Smooth muscle cell (in vitro differentiated cells): ENCODE data around the gene LRP1B. TPM values are rescaled to one million over a fixed set of nuclear protein-coding genes. Genes with fewer than 3 reads are reported as not detected.

Source experiments
- DNase-seq: peaks from one replicate; lab custom pipeline; 2025; ENCODE audit not compliant: unreplicated experiment; lab: John Stamatoyannopoulos, UW
- H2AFZ ChIP-seq: fragments of 200-600 bp; sonication (generic); 2 replicates; pipeline ENCODE4 v1.6.0; 2016; ENCODE audit warnings: antibody characterized with exemption, low read depth, mild to moderate bottlenecking
- H3F3A ChIP-seq: fragments of 200-600 bp; sonication (generic); 2 replicates; pipeline ENCODE4 v1.6.0; 2017; ENCODE audit warnings: antibody characterized with exemption, low read depth
- H3K27ac ChIP-seq: fragments of 200-600 bp; sonication (generic); 2 replicates; pipeline ENCODE4 v1.5.1; 2016; ENCODE audit warnings: low read depth, mild to moderate bottlenecking
- H3K27me3 ChIP-seq: fragments of 200-600 bp; sonication (generic); 2 replicates; pipeline ENCODE4 v1.6.1; 2016; ENCODE audit warnings: low read depth, mild to moderate bottlenecking
- H3K36me3 ChIP-seq: fragments of 200-600 bp; sonication (generic); 2 replicates; pipeline ENCODE4 v1.5.1; 2016; ENCODE audit warnings: low read depth
- H3K4me1 ChIP-seq: fragments of 200-600 bp; sonication (generic); 2 replicates; pipeline ENCODE4 v1.5.1; 2016; ENCODE audit warnings: low read depth
- H3K4me2 ChIP-seq: fragments of 200-600 bp; sonication (generic); 2 replicates; pipeline ENCODE4 v1.6.0; 2016; ENCODE audit warnings: mild to moderate bottlenecking
- H3K4me3 ChIP-seq: fragments of 200-600 bp; sonication (generic); 2 replicates; pipeline ENCODE4 v1.5.1; 2016; ENCODE audit warnings: mild to moderate bottlenecking
- H3K79me2 ChIP-seq: fragments of 200-600 bp; sonication (generic); 2 replicates; pipeline ENCODE4 v1.6.0; 2016; ENCODE audit warnings: low read depth, mild to moderate bottlenecking
- H3K9ac ChIP-seq: fragments of 200-600 bp; sonication (generic); 2 replicates; pipeline ENCODE4 v1.6.0; 2016; ENCODE audit warnings: low read depth
- H3K9me3 ChIP-seq: fragments of 200-600 bp; sonication (generic); replicated peaks from 2 replicates; pipeline ENCODE4 v1.5.1; 2016; ENCODE audit warnings: low read depth
- H4K20me1 ChIP-seq: fragments of 200-600 bp; sonication (generic); 2 replicates; pipeline ENCODE4 v1.6.0; 2016; ENCODE audit warnings: low read depth
- CTCF ChIP-seq: fragments of 200-600 bp; sonication (generic); IDR thresholded peaks from 2 replicates; pipeline ENCODE4 v1.5.1; 2017; ENCODE audit warnings: borderline replicate concordance, mild to moderate bottlenecking, antibody characterized with exemption; ENCODE audit not compliant: insufficient read depth, poor library complexity, severe bottlenecking
- WGBS: methylation state at CpG from one replicate; pipeline ENCODE4 v1.1.7; 2016; ENCODE audit warnings: low lambda C conversion rate; 5-methylcytosine and 5-hydroxymethylcytosine counted together
- polyA plus RNA-seq: library from polyadenylated mRNA; unstranded; fragments of >200 nt; fragmentation: Nextera tagmentation; extraction: Ambion mirVana; gene quantifications from 2 replicates; pipeline ENCODE4 v1.2.1, GENCODE V29; 2016
- total RNA-seq: library from RNA; depleted of rRNA; stranded (reverse); fragments of >200 nt; gene quantifications from 2 replicates; pipeline ENCODE4 v1.2.3, GENCODE V29; 2014

The LRP1B gene
- total and polyA plus RNA-seq, 2 experiments from 2014 or later = 0.08 to 2.9 TPM

DNA sequence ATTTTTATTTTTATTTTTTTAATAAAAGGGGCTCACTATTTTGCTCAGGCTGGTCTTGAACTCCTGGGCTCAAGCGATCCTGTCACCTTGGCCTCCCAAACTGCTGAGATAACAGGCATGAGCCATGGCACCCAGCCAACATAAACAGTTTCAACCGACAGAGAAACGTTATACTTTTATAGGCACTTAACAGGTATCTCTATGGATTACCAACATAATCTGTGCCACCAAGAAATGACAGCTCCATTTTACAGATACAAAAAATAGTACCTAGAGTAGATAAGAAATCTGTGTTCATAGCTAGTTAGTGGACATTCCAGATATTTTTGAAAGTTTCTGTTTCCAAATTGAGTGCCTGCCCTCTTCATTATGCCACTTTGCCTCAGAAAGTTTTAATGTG lies 1316.7 kb downstream of the LRP1B start:
- Histone ChIP-seq H3K36me3 (no peaks in the 10 kb centered on the region), H3K79me2 (no peaks in the 10 kb centered on the region), H4K20me1 (no peaks in the 10 kb centered on the region), H3K9me3 (no peaks in the 10 kb centered on the region), H3K4me3 (no peak overlapping the region), H2AFZ (no peak overlapping the region), H3K27me3 (no peaks in the 10 kb centered on the region), H3K4me1 (no peaks in the 10 kb centered on the region), H3K4me2 (no peak overlapping the region), H3K27ac (no peak overlapping the region), H3F3A (no peaks in the 10 kb centered on the region), H3K9ac (no peak overlapping the region)
- no peak for TF ChIP-seq CTCF
- no peak for DNase-seq
- 55% methylated on average over 3 of the region's 3 CpGs for WGBS

DNA sequence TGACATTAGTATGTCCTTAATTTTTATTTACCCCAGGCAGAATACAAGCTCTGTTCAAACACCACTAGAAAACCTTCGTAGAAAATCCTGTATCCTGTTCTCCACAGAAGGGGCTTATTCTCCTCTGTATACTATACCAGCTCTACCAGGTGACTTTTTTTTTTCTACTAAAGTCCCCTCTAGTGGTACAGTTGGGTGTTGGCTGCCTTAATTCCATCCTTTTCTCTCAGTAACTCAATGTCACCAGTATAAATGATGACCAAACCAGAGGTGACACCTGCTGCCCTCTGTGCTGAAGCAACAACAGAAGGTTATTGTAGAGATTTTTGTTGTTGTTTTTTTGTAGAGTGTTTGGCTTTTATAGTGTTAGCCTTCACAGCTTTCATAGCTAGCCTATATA lies 1322.0 kb downstream of the LRP1B start:
- no peak overlapping the region for H3K27ac ChIP-seq
- H3K9ac ChIP-seq = no peak overlapping the region
- H3K9me3 ChIP-seq = no peaks in the 10 kb centered on the region
- H3F3A ChIP-seq = no peaks in the 10 kb centered on the region
- H3K4me3 ChIP-seq = no peak overlapping the region
- no peak for DNase-seq
- H2AFZ ChIP-seq = no peak overlapping the region
- no peaks in the 10 kb centered on the region for H3K27me3 ChIP-seq
- 73% methylated on average over 1 of the region's 1 CpG for WGBS
- TF ChIP-seq CTCF = no peak
- no peak overlapping the region for H3K4me2 ChIP-seq
- no peaks in the 10 kb centered on the region for H3K36me3 ChIP-seq
- H3K4me1 ChIP-seq = no peaks in the 10 kb centered on the region
- no peaks in the 10 kb centered on the region for H3K79me2 ChIP-seq
- no peaks in the 10 kb centered on the region for H4K20me1 ChIP-seq

GRCh38 chr2:140808211-140808610 lies 1322.6 kb downstream of the LRP1B start:
- H3K27me3 ChIP-seq = no peaks in the 10 kb centered on the region
- no peaks in the 10 kb centered on the region for H3F3A ChIP-seq
- 58% methylated on average over 1 of the region's 1 CpG for WGBS
- H3K36me3 ChIP-seq = no peaks in the 10 kb centered on the region
- H3K79me2 ChIP-seq = no peaks in the 10 kb centered on the region
- H3K9ac ChIP-seq = no peak overlapping the region
- DNase-seq = no peak
- no peaks in the 10 kb centered on the region for H3K4me1 ChIP-seq
- no peaks in the 10 kb centered on the region for H4K20me1 ChIP-seq
- H3K4me2 ChIP-seq = no peak overlapping the region
- TF ChIP-seq CTCF = no peak
- H3K9me3 ChIP-seq = no peaks in the 10 kb centered on the region
- no peak overlapping the region for H2AFZ ChIP-seq
- no peak overlapping the region for H3K27ac ChIP-seq
- H3K4me3 ChIP-seq = no peak overlapping the region

GRCh38 chr2:140804700-140805260 lies 1326.0 kb downstream of the LRP1B start:
- no peak overlapping the region for H2AFZ ChIP-seq
- no peaks in the 10 kb centered on the region for H3K36me3 ChIP-seq
- no peaks in the 10 kb centered on the region for H3K4me1 ChIP-seq
- no peak for TF ChIP-seq CTCF
- no peak overlapping the region for H3K27ac ChIP-seq
- DNase-seq = no peak
- H3K4me3 ChIP-seq = no peak overlapping the region
- H3K79me2 ChIP-seq = no peaks in the 10 kb centered on the region
- H3K27me3 ChIP-seq = no peaks in the 10 kb centered on the region
- no peak overlapping the region for H3K9ac ChIP-seq
- no peaks in the 10 kb centered on the region for H3K9me3 ChIP-seq
- no peak overlapping the region for H3K4me2 ChIP-seq
- H3F3A ChIP-seq = no peaks in the 10 kb centered on the region
- H4K20me1 ChIP-seq = no peaks in the 10 kb centered on the region
- 96% methylated on average over 1 of the region's 1 CpG for WGBS
